NCI-H526 treated with DMSO at 0.1 percent for 48 hours (cell line): Measurements from ENCODE around the gene FAM186B.

ENCODE experiments used
- DNase-seq: peaks from one replicate; lab custom pipeline; 2025; lab: John Stamatoyannopoulos, UW

The FAM186B gene

GRCh38 chr12:49537752-49538509 is 67.5 kb downstream of the FAM186B start:
- DNase-seq, result no peak
